HCT116 (cell line): ENCODE data around the gene SLC37A3.

Experiments used
- CEBPB ChIP-seq: IDR thresholded peaks from 2 replicates; pipeline ENCODE4 v1.6.1; 2012; ENCODE audit warnings: low read depth
- ELF1 ChIP-seq: IDR thresholded peaks from 2 replicates; pipeline ENCODE4 v1.6.1; 2012; ENCODE audit warnings: low read depth, borderline replicate concordance
- EZH2 ChIP-seq: fragments of 200-600 bp; sonication (generic); IDR thresholded peaks from 2 replicates; pipeline ENCODE4 v1.6.1; 2017; ENCODE audit warnings: antibody characterized with exemption, mixed run types
- JUND ChIP-seq: IDR thresholded peaks from 2 replicates; pipeline ENCODE4 v1.6.1; 2012
- POLR2A ChIP-seq: IDR thresholded peaks from 2 replicates; pipeline ENCODE4 v1.7.0; 2011; ENCODE audit warnings: borderline replicate concordance; ENCODE audit not compliant: insufficient read depth, insufficient read length; ENCODE audit errors: extremely low read depth
- POLR2AphosphoS5 ChIP-seq: IDR thresholded peaks from 2 replicates; pipeline ENCODE4 v1.6.1; 2011; ENCODE audit warnings: mild to moderate bottlenecking, low read depth, low read length, moderate library complexity
- RAD21 ChIP-seq: IDR thresholded peaks from 2 replicates; pipeline ENCODE4 v1.6.1; 2012; ENCODE audit warnings: low read depth, mild to moderate bottlenecking
- SIN3A ChIP-seq: IDR thresholded peaks from 2 replicates; pipeline ENCODE4 v1.6.1; 2012; ENCODE audit warnings: low read depth
- SP1 ChIP-seq: IDR thresholded peaks from 2 replicates; pipeline ENCODE4 v1.6.1; 2012; ENCODE audit warnings: low read depth
- ZNF274 ChIP-seq: fragments of 200-500 bp; sonication (Bioruptor generic); IDR thresholded peaks from 2 replicates; pipeline ENCODE4 v1.6.1; 2014; ENCODE audit warnings: mild to moderate bottlenecking, low read depth, low read length, inconsistent platforms
- TF ChIP-seq, protein P1 (sequence below): IDR thresholded peaks from 2 replicates; pipeline ENCODE4 v1.6.1; 2012
- TF ChIP-seq, protein P2 (sequence below), 3 experiments: fragments of 200-600 bp in 1 of 3; sonication (generic) in 1 of 3; IDR thresholded peaks in 2 of 3; conservative IDR thresholded peaks in 1 of 3; 2 replicates each; pipeline ENCODE4 v1.5.1; 2012 to 2017; ENCODE audit warnings: low read depth in 2 of 3, low read length in 2 of 3, antibody characterized with exemption in 1 of 3, borderline replicate concordance in 1 of 3, control low read depth in 1 of 3, mild to moderate bottlenecking in 1 of 3, mixed read lengths in 1 of 3, mixed run types in 1 of 3, moderate library complexity in 1 of 3; ENCODE audit not compliant: insufficient read depth in 1 of 3
- TF ChIP-seq, protein P3 (sequence below): IDR thresholded peaks from 2 replicates; pipeline ENCODE4 v1.6.1; 2012

DNA sequence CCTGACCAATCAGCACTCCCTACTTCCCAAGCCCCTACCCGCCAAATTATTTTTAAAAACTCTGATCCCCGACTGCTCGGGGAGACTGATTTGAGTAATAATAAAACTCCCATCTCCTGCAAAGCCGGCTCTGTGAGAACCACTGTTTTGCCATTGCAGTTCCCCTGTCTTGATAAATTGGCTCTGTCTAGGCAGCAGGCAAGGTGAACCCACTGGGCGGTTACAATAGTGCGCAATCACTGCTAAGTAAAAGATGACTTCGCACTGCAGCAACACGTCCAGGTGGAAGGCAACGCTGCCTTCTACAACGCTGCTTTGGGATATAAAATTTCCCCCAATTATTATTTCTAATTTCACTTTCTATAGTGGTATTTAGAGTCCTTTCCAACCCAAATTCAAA lies 8.9 kb downstream of the SLC37A3 start:
- no peak for TF ChIP-seq CEBPB
- TF ChIP-seq EZH2, result no peak
- no peak for TF ChIP-seq ZNF274
- TF ChIP-seq, protein P1, sequence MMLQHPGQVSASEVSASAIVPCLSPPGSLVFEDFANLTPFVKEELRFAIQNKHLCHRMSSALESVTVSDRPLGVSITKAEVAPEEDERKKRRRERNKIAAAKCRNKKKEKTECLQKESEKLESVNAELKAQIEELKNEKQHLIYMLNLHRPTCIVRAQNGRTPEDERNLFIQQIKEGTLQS, result no peak
- TF ChIP-seq POLR2A, result no peak
- no peak for TF ChIP-seq SIN3A
- TF ChIP-seq ELF1, result no peak
- TF ChIP-seq, protein P2, sequence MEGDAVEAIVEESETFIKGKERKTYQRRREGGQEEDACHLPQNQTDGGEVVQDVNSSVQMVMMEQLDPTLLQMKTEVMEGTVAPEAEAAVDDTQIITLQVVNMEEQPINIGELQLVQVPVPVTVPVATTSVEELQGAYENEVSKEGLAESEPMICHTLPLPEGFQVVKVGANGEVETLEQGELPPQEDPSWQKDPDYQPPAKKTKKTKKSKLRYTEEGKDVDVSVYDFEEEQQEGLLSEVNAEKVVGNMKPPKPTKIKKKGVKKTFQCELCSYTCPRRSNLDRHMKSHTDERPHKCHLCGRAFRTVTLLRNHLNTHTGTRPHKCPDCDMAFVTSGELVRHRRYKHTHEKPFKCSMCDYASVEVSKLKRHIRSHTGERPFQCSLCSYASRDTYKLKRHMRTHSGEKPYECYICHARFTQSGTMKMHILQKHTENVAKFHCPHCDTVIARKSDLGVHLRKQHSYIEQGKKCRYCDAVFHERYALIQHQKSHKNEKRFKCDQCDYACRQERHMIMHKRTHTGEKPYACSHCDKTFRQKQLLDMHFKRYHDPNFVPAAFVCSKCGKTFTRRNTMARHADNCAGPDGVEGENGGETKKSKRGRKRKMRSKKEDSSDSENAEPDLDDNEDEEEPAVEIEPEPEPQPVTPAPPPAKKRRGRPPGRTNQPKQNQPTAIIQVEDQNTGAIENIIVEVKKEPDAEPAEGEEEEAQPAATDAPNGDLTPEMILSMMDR (IDR thresholded peaks at IDR 0.05 in 2 of 3, conservative IDR thresholded peaks at IDR 0.05 in 1 of 3; ENCODE audit: borderline replicate concordance in 1 of 3, insufficient read depth in 1 of 3, low read depth in 2 of 3, low read length in 2 of 3), result no peak
- TF ChIP-seq RAD21, result no peak
- TF ChIP-seq, protein P3, sequence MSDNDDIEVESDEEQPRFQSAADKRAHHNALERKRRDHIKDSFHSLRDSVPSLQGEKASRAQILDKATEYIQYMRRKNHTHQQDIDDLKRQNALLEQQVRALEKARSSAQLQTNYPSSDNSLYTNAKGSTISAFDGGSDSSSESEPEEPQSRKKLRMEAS, result no peak
- TF ChIP-seq POLR2AphosphoS5, result no peak
- no peak for TF ChIP-seq JUND
- TF ChIP-seq SP1, result no peak
